ENCODE results near the gene ETV3. TPM values are rescaled to one million over a fixed set of nuclear protein-coding genes. Genes with fewer than 3 reads are reported as not detected.

Gene ETV3
- total and polyA plus RNA-seq, 3 experiments from 2014 or later, result 10.0 to 26.4 (median 24.8) TPM

GRCh38 chr1:157086299-157086698 is 51.9 kb downstream of the ETV3 start:
- H3K36me3 ChIP-seq (ENCODE audit: insufficient read depth, low read length), result no peaks in the 10 kb centered on the region
- Mint-ChIP-seq H3K27ac (no peak overlapping the region), H3K4me1 (peaks cover 0 to 5% (median 4%) of the 10 kb centered on the region in 3 donors), H3K36me3 (no peaks in the 10 kb centered on the region), H3K9me3 (no peaks in the 10 kb centered on the region), H3K4me3 (no peak overlapping the region), H3K27me3 (peaks cover 5 to 7% of the 10 kb centered on the region in 2 donors)
- H3K4me3 ChIP-seq (ENCODE audit: low read length), result no peak overlapping the region
- peaks cover 3% of the 10 kb centered on the region for H3K4me1 ChIP-seq (ENCODE audit: insufficient read depth, low read length)
- no peak overlapping the region for H3K27ac ChIP-seq (ENCODE audit: low read depth, low read length)
- CTCF ChIA-PET, result interaction anchor here (7.7 kb wide), 1 partner anchor 68 kb away, joined by 306 read pairs; no protein-coding TSS in a partner anchor
- POLR2A ChIA-PET, result no interaction called here
- H3K9me3 ChIP-seq (ENCODE audit: low read length), result no peaks in the 10 kb centered on the region
- H3K27me3 ChIP-seq (ENCODE audit: insufficient read depth, low read length, poor library complexity, severe bottlenecking), result no peaks in the 10 kb centered on the region
- DNase-seq, result no peak

DNA sequence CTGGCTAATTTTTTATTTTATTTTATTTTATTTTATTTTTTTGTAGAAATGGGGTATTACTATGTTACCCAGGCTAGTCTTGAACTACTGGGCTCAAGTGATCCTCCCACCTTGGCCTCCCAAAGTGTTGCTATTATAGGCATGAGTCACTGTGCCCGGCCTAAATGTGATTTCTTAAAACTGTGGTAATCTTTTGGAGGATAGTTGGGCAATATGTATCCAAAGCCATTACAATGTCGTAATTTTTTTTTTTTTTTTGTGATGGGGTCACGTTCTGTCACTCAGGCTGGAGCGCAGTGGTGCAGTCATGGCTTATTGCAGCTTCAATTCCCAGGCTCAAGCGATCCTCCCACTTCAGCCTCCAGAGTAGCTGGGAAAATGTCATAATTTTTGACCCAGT is 52.8 kb downstream of the ETV3 start:
- no peak for DNase-seq
- H3K4me3 ChIP-seq (ENCODE audit: low read length), result no peak overlapping the region
- Mint-ChIP-seq H3K36me3 (no peaks in the 10 kb centered on the region), H3K27me3 (peaks cover 6 to 8% of the 10 kb centered on the region in 2 donors), H3K4me1 (peaks cover 0 to 5% (median 4%) of the 10 kb centered on the region in 3 donors), H3K27ac (no peak overlapping the region), H3K9me3 (no peaks in the 10 kb centered on the region), H3K4me3 (no peak overlapping the region)
- H3K9me3 ChIP-seq (ENCODE audit: low read length), result no peaks in the 10 kb centered on the region
- H3K27ac ChIP-seq (ENCODE audit: low read depth, low read length), result no peak overlapping the region
- peaks cover 3% of the 10 kb centered on the region for H3K4me1 ChIP-seq (ENCODE audit: insufficient read depth, low read length)
- H3K36me3 ChIP-seq (ENCODE audit: insufficient read depth, low read length), result no peaks in the 10 kb centered on the region
- no peaks in the 10 kb centered on the region for H3K27me3 ChIP-seq (ENCODE audit: insufficient read depth, low read length, poor library complexity, severe bottlenecking)
- CTCF ChIA-PET, result interaction anchor here (1.4 to 7.7 kb wide), 2 partner anchors 69 to 77 kb away, joined by 4 to 306 read pairs; no protein-coding TSS in a partner anchor
- POLR2A ChIA-PET, result interaction anchor here (0.6 kb wide), 1 partner anchor 104 kb away, joined by 5 read pairs; no protein-coding TSS in a partner anchor

DNA sequence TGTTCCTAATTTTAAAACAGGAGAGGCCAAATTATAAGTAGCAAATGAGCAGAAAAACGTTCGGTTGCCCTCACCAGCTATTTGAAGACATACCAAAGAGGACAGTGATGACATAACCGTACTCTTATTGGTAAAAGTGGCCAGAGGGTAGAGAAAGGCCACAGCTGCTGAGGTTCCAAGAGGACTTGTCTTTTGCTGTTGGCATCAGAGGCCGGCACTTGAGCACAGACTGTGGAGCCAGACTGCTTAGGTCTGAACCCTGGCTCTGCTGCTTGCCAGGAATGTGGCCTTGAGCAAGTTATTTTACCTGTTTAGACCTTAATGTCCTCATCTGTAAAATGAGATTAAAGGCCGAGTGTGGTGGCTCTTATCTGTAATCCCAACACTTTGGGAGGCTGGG is 53.5 kb downstream of the ETV3 start:
- no peak overlapping the region for H3K27ac ChIP-seq (ENCODE audit: low read depth, low read length)
- Mint-ChIP-seq H3K27me3 (peaks cover 3 to 7% of the 10 kb centered on the region in 2 donors), H3K27ac (no peak overlapping the region), H3K36me3 (no peaks in the 10 kb centered on the region), H3K4me3 (no peak overlapping the region), H3K4me1 (no peaks in the 10 kb centered on the region), H3K9me3 (no peaks in the 10 kb centered on the region)
- H3K36me3 ChIP-seq (ENCODE audit: insufficient read depth, low read length), result no peaks in the 10 kb centered on the region
- H3K9me3 ChIP-seq (ENCODE audit: low read length), result no peaks in the 10 kb centered on the region
- H3K4me3 ChIP-seq (ENCODE audit: low read length), result no peak overlapping the region
- ChIA-PET POLR2A (no interaction called here), CTCF (interaction anchor here (1.4 to 7.7 kb wide), 2 partner anchors 69 to 78 kb away, joined by 4 to 306 read pairs; no protein-coding TSS in a partner anchor)
- no peak for DNase-seq
- no peaks in the 10 kb centered on the region for H3K27me3 ChIP-seq (ENCODE audit: insufficient read depth, low read length, poor library complexity, severe bottlenecking)
- no peaks in the 10 kb centered on the region for H3K4me1 ChIP-seq (ENCODE audit: insufficient read depth, low read length)

GRCh38 chr1:157081707-157082106 is 56.5 kb downstream of the ETV3 start:
- CTCF ChIA-PET, result interaction anchor here (0.8 to 1.8 kb wide), 2 partner anchors 8 to 75 kb away, joined by 5 to 7 read pairs; no protein-coding TSS in a partner anchor
- Histone ChIP-seq H3K9me3 (ENCODE audit: low read length) (no peaks in the 10 kb centered on the region), H3K27ac (ENCODE audit: low read depth, low read length) (no peak overlapping the region), H3K36me3 (ENCODE audit: insufficient read depth, low read length) (no peaks in the 10 kb centered on the region), H3K27me3 (ENCODE audit: insufficient read depth, low read length, poor library complexity, severe bottlenecking) (no peaks in the 10 kb centered on the region), H3K4me1 (ENCODE audit: insufficient read depth, low read length) (no peaks in the 10 kb centered on the region), H3K4me3 (ENCODE audit: low read length) (no peak overlapping the region)
- H3K4me1 Mint-ChIP-seq, result no peaks in the 10 kb centered on the region
- POLR2A ChIA-PET, result no interaction called here
- H3K9me3 Mint-ChIP-seq, result no peaks in the 10 kb centered on the region
- no peak overlapping the region for H3K27ac Mint-ChIP-seq
- peaks cover 6 to 23% of the 10 kb centered on the region in 2 donors for H3K27me3 Mint-ChIP-seq
- H3K4me3 Mint-ChIP-seq, result no peak overlapping the region
- no peaks in the 10 kb centered on the region for H3K36me3 Mint-ChIP-seq
- no peak for DNase-seq

GRCh38 chr1:157080714-157081113 is 57.5 kb downstream of the ETV3 start:
- Histone ChIP-seq H3K9me3 (ENCODE audit: low read length) (no peaks in the 10 kb centered on the region), H3K27me3 (ENCODE audit: insufficient read depth, low read length, poor library complexity, severe bottlenecking) (no peaks in the 10 kb centered on the region), H3K4me1 (ENCODE audit: insufficient read depth, low read length) (no peaks in the 10 kb centered on the region), H3K4me3 (ENCODE audit: low read length) (no peak overlapping the region), H3K27ac (ENCODE audit: low read depth, low read length) (no peak overlapping the region), H3K36me3 (ENCODE audit: insufficient read depth, low read length) (no peaks in the 10 kb centered on the region)
- no peak for DNase-seq
- Mint-ChIP-seq H3K9me3 (no peaks in the 10 kb centered on the region), H3K27ac (no peak overlapping the region), H3K4me3 (no peak overlapping the region), H3K4me1 (no peaks in the 10 kb centered on the region), H3K27me3 (peaks cover 8 to 28% of the 10 kb centered on the region in 2 donors), H3K36me3 (no peaks in the 10 kb centered on the region)
- POLR2A ChIA-PET, result no interaction called here
- CTCF ChIA-PET, result interaction anchor here (0.8 to 1.8 kb wide), 4 partner anchors 9 to 76 kb away, joined by 3 to 7 read pairs (median 5); no protein-coding TSS in a partner anchor

DNA sequence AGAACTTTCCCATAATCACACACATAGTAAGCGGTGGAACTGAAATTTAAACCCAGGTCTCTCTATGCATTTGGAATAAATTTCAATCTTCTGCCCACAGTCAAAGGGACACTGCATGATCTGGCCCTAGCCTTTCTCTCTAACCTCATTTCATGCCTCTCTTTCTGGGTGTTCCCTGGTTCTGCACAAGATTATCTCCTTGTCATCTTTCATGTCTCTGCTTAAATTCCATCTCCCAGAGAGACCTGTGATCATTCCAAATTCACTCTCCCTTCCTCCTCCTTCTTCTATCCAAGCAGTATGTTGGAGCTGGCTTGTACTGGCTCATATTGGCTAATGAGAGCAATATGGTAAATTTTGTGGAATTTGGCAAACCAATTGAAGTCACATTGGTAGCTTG is 60.8 kb downstream of the ETV3 start:
- DNase-seq, result no peak
- no peak overlapping the region for H3K4me3 ChIP-seq (ENCODE audit: low read length)
- H3K36me3 ChIP-seq (ENCODE audit: insufficient read depth, low read length), result no peaks in the 10 kb centered on the region
- H3K27me3 ChIP-seq (ENCODE audit: insufficient read depth, low read length, poor library complexity, severe bottlenecking), result no peaks in the 10 kb centered on the region
- Mint-ChIP-seq H3K36me3 (no peaks in the 10 kb centered on the region), H3K27ac (no peak overlapping the region), H3K9me3 (no peaks in the 10 kb centered on the region), H3K4me1 (peaks cover 0 to 4% (median 0%) of the 10 kb centered on the region in 3 donors), H3K4me3 (no peak overlapping the region), H3K27me3 (peaks cover 18 to 25% of the 10 kb centered on the region in 2 donors)
- no peaks in the 10 kb centered on the region for H3K4me1 ChIP-seq (ENCODE audit: insufficient read depth, low read length)
- ChIA-PET POLR2A (no interaction called here), CTCF (no interaction called here)
- no peaks in the 10 kb centered on the region for H3K9me3 ChIP-seq (ENCODE audit: low read length)
- no peak overlapping the region for H3K27ac ChIP-seq (ENCODE audit: low read depth, low read length)

GRCh38 chr1:157073944-157074685 is 64.1 kb downstream of the ETV3 start:
- Mint-ChIP-seq H3K4me3 (no peak overlapping the region), H3K27me3 (peaks cover 17 to 20% of the 10 kb centered on the region in 2 donors), H3K27ac (no peak overlapping the region), H3K9me3 (no peaks in the 10 kb centered on the region), H3K36me3 (no peaks in the 10 kb centered on the region), H3K4me1 (peaks cover 0 to 4% (median 0%) of the 10 kb centered on the region in 3 donors)
- POLR2A ChIA-PET, result no interaction called here
- Histone ChIP-seq H3K27me3 (ENCODE audit: insufficient read depth, low read length, poor library complexity, severe bottlenecking) (no peaks in the 10 kb centered on the region), H3K9me3 (ENCODE audit: low read length) (no peaks in the 10 kb centered on the region), H3K36me3 (ENCODE audit: insufficient read depth, low read length) (no peaks in the 10 kb centered on the region), H3K4me3 (ENCODE audit: low read length) (no peak overlapping the region), H3K27ac (ENCODE audit: low read depth, low read length) (no peak overlapping the region), H3K4me1 (ENCODE audit: insufficient read depth, low read length) (no peaks in the 10 kb centered on the region)
- peak in 1 of 5 donors; percentile 19 for DNase-seq
- CTCF ChIA-PET, result interaction anchor here (1.0 to 2.0 kb wide), 4 partner anchors 16 to 182 kb away, joined by 3 to 11 read pairs (median 4); no protein-coding TSS in a partner anchor
